Left kidney (tissue), 2 donors: Measurements from ENCODE around the gene USP47. TPM values are rescaled to one million over a fixed set of nuclear protein-coding genes. Genes with fewer than 3 reads are reported as not detected.

Source experiments
- DNase-seq: peaks from one replicate; pipeline ENCODE4 v3.0.0-alpha.2; 2013
- polyA plus RNA-seq: library from polyadenylated mRNA; unstranded; fragments of 120-200 nt; gene quantifications from one replicate; pipeline ENCODE4 v1.2.1, GENCODE V29; 2013; ENCODE audit not compliant: insufficient read length

Gene USP47
- polyA plus RNA-seq, 1 donor = 107 TPM

GRCh38 chr11:11931461-11932055 lies 89.8 kb downstream of the USP47 start:
- DNase-seq = peak; percentile 50

GRCh38 chr11:11935536-11935935 lies 93.8 kb downstream of the USP47 start:
- DNase-seq = no peak

GRCh38 chr11:11937433-11937832 lies 95.7 kb downstream of the USP47 start:
- DNase-seq = no peak

- DNase-seq = no peak
These were observed 96.2 kb downstream of the USP47 start for GRCh38 chr11:11937957-11938356.

DNA sequence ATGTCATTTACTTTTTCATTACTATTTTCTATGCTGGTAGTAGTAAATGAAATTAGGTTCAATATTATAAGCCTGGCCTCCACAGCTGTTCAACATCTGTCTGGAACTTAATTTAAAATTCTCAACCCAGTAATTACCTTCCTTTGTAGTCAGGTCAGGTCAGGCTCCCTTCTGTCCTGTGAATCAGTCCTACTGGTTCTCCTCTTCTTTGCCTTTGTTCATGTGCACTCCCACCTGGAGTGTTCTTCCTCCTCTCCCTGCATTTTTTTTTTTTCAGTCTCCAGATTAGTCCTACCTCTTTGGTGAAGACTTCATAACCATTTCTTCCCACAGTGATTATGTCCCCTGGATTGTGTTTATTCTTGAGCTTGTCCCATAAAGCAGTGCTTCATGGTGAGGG lies 98.8 kb downstream of the USP47 start:
- DNase-seq = no peak

DNA sequence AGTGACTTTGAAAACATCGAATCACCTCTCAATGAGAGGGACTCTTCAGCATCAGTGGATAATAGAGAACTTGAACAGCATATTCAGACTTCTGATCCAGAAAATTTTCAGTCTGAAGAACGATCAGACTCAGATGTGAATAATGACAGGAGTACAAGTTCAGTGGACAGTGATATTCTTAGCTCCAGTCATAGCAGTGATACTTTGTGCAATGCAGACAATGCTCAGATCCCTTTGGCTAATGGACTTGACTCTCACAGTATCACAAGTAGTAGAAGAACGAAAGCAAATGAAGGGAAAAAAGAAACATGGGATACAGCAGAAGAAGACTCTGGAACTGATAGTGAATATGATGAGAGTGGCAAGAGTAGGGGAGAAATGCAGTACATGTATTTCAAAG lies 100.9 kb downstream of the USP47 start:
- no peak for DNase-seq

DNA sequence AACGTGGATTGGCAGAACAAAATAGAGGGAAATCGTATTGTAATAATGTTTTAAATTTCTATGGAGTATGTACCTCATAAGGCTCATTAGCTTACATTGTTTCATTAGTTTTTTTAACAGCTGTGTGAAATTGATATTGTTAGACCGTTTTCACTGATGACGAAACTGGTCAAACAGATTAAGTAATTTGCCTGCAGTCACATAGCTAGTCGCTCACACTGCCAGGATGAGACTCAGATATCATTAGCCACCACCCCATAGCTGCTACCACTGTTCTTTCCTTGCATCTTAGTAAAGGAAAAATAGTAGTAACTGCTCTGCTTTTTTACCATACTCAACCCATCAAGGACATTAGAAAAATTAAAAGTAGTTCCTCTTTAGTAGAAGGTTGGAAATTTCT lies 102.7 kb downstream of the USP47 start:
- DNase-seq = no peak

DNA sequence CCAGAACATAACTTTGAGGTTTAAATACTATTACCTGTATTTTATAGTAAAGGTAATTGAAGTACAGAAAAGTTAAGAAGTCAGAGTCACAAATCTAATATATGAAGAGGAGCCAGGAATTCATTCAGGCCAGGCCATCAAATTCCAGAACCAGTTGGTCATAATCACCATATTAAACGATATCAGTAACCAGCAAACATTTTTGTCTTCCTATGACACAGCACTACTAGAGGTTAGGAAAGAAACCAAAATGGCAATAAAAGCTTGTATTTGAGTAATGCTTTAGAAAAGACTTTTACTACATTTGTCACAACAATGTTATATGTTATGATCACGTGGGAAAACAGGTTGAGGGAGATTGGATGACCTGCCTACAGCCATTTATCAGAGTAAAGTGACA lies 104.4 kb downstream of the USP47 start:
- no peak for DNase-seq

GRCh38 chr11:11946878-11947277 lies 105.1 kb downstream of the USP47 start:
- DNase-seq = no peak

GRCh38 chr11:11947825-11948224 lies 106.1 kb downstream of the USP47 start:
- no peak for DNase-seq

DNA sequence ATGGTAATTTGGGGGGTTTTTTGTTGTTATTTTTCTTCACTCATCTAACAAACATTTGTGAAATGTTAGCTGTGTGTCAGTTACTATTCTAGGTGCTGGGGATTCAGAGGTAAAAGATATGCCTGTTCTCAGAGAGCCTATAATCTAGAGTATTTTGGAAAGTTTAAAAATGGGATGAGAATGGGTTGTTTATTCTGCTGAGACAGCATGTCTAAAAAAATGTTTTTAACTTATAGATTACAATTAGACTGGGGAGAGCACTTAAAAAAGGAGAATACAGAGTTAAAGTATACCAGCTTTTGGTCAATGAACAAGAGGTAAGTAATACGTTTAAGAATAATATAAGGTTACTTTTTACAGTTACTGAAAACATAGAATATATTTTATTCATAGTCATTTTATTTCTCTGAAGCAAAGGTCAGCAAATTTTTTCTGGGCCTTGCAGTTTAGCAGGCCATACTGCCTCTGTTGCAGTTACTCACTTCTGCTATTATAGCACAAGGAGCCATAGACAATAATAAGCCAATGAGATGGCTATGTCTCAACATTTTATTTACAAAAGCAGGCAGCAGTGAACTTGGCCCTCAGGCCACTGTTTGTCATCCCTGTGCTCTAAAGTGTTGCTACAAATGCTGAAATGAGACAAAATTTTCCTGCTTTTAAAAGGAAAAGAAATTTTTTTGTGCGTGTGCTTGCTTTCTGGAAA lies 106.6 kb downstream of the USP47 start:
- no peak for DNase-seq

GRCh38 chr11:11949482-11949881 lies 107.7 kb downstream of the USP47 start:
- DNase-seq = no peak

DNA sequence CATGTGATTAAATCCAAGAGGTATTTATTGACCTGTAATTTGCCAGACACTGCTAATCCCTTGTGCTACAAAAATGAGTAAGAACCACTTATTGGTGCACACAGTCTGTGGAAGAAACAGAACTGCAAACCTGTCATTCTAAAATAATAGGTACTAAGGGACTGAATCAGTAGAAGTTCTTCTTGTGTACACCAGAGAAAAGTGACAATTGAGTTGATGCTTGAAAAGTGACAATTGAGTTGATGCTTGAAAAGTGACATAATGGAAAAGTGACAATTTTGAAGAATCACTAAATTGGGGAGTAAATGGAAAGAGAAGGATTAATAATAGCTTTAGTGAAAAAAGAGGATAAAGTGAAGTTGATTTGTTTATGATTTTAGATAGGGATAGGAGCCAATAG lies 110.3 kb downstream of the USP47 start:
- no peak for DNase-seq

GRCh38 chr11:11956006-11956405 lies 114.2 kb downstream of the USP47 start:
- DNase-seq = no peak

GRCh38 chr11:11958403-11959231 lies 116.8 kb downstream of the USP47 start:
- no peak for DNase-seq

DNA sequence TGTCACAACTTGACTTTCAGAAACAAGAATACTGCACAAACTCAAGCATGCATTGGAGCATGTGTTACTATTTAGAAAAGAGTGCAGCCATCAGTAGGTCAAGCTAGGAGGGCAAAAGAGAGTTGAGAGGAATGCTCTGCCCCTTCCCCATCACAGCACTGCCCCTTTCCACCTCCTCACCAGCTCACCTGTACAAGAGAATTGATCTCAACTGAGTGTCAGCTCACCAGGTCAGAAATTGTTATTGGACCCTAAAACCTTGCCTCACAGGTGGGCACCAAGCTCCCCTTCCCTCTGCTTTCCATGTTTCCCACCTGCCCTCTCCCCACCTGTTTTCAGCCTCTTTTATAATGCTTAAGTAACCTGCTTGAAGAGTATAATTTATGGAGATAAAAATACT lies 117.8 kb downstream of the USP47 start:
- no peak for DNase-seq

DNA sequence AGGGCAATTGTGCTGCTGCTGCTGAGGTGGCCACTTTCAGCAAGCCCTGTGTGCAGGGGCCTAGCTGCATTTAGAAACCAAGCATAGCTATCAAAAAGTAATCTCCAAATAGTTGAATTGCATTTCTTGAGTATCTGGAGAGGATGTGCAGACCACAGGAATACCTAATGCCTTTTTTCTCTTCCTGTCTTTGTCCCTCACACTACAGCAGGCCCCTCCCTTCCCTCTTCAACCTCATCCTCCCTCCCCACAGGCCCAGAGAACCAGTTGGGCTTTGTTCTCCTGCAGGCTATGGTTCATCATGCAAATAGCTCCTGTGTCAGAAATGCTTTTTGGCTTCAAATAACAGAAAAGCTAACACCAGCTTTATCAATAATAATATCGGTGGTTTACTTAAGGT lies 118.9 kb downstream of the USP47 start:
- DNase-seq = no peak

DNA sequence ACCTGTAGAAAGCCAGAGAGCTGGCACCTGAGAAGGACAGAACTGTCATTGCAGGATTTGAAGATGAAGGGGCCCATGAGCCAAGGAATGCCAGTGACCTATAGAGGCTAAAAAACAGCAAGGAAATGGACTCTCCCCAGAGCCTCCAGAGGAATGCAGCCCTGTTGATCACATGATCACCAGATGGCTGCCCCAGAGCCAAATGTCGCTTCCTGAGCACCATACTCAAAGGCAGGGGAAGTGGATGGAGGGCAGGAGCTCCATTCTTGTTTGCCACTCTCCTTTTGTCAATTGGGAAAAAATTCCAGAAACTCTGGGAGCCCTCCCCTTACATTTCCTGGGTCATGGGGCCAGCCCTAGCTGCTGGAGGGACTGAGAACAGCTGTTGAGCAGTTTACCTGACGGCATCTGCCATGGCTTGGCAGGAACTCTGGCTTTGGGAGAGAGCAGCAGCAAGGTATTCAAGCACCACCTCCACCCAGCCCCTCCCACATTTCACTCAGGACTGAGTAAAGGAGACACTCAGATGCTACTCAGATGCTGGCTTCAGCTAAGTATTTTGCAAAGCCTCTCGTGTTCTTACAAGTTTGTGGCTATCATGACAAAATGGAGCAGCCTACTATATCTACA lies 119.7 kb downstream of the USP47 start:
- DNase-seq = no peak

- no peak for DNase-seq
These were observed 121.3 kb downstream of the USP47 start for GRCh38 chr11:11963067-11963466.

GRCh38 chr11:11963842-11964773 lies 122.3 kb downstream of the USP47 start:
- no peak for DNase-seq

DNA sequence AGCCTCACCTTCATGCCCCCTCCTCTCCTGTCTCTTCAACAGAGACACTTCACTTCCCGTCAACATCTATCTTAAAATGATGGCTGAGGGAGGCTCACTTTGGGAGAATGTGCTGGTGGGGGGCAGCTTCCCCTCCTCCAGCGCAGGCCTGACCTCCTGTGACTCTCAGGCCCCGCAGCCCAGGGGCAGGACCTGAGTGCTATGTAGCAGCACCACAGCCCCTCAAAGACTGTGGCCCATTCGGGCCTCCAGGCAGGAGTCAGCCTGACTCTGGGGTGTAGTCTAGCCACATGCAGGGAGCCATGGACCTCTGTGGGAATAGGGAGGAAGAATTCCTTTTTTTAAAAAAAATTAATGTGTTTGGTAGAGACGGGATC lies 123.0 kb downstream of the USP47 start:
- DNase-seq = no peak

- DNase-seq = no peak
These were observed 123.4 kb downstream of the USP47 start for GRCh38 chr11:11965192-11965591.
